GM18517 (cell line): ENCODE measurements around the gene PFKFB4.

Experiments used
- ATAC-seq: cut with Tn5 transposase; IDR thresholded peaks from one replicate; pipeline ENCODE4 v1.9.1; 2021; ENCODE audit warnings: mild to moderate bottlenecking, moderate library complexity; ENCODE audit not compliant: unreplicated experiment

The PFKFB4 gene

DNA sequence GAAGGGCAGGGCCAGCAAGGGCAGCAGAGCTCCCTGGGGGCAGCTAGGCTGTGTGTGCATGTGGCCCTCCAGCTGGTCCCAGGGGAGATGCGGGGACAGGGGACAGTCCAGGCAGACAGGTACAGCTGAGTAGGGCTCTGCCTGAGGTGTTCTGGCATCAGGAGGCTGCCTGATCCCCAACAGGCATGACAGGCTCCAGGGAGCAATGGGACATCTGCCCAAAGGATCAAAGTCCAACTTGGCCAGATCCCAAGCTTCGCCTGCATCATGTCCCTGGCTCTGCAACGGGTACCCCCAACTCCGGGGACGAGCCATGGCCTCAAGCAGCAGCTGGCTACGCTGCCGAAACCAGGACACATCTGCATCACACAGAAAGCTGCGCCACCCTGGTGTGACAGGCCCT, 88.3 kb downstream of the PFKFB4 start:
- ATAC-seq = no peak
